Measurements from ENCODE around the gene ERN1.

DNA sequence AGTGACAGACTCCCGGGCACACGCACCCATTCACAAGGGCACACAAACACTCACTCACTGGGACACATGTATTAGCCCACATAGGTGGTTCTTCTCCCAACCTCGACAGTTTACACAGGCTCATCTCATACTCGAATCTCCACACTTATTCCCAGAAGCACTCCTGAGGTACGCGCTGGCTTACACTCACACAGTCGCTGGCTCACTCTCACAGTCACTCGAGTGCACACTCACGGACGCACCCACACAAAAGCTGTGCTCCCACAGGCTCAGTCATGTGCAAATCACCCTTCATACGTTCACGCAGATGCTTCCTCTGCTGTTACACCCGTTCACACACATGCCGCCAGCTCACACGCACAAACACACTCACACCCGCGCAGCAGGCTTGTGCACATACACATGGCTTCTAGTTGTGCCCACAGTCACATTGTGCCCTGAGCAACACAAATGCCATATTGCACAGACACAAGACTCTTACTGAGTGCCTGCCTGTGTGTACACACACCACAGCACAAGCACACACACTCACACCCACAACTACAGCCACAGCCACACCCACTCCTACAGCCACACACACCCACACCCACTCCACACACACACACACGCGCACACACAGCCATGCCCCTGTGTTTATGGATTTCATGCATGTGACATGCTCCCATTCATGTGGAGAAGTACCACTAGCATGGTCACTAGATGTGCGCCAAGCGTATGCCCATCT, 140.2 kb downstream of the ERN1 start:
- no peak for TF ChIP-seq CTCF (conservative IDR thresholded peaks at IDR 0.05; ENCODE audit: low read depth, low read length)
- TF ChIP-seq EZH2 (IDR thresholded peaks at IDR 0.05; ENCODE audit: low read length, unreplicated experiment): no peak

Measured in PC-3 (cell line).